ENCODE data around the gene CACNA2D1.
"Not testable (repeated sequence)": the region's sequence is repeated elsewhere in the genome, so short reads cannot be mapped to it uniquely, and the experiment has no call there.

Gene CACNA2D1

GRCh38 chr7:82389876-82390275 is 53.7 kb downstream of the CACNA2D1 start:
- no peak for DNase-seq

GRCh38 chr7:82388138-82388537 is 55.4 kb downstream of the CACNA2D1 start:
- no peak for DNase-seq

GRCh38 chr7:82386571-82386970 is 57.0 kb downstream of the CACNA2D1 start:
- not testable (repeated sequence) for DNase-seq

DNA sequence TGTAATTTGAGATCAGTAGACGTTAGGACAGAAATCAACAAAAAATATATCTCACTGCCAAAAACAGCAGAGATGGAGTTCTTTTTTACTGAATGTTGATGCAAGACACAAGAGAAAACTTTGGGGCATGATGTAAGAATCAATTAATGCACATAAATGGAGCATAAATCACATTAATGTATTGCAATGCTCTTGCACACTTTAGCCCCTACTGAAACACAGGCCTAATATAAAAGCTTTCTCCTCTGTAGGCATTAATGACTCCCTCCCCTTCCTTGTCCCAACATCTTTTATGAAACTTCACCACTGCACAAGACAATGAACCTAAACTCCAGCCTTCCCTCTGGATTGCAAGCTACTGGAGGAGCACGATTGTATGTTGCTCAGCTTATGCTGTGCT is 58.8 kb downstream of the CACNA2D1 start:
- DNase-seq: no peak

DNA sequence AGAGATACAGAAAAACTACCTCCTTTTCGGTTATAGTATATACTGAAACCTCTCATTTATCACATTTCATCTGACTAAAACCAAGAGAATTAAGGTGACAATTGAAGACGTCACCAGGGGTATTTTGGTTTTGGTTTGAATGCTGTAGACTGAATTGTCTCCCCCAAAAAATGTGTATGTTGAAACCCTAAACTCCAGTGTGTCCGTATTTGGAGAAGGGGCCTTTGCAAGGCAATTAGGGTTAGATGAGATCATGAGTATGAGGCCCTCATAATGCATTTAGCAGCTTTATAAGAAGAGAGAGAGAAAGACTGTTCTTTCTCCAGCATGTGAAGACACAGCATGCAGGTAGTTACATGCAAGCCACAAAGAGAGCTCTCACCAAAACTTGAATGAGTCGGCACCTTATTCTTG is 59.5 kb downstream of the CACNA2D1 start:
- DNase-seq: no peak

DNA sequence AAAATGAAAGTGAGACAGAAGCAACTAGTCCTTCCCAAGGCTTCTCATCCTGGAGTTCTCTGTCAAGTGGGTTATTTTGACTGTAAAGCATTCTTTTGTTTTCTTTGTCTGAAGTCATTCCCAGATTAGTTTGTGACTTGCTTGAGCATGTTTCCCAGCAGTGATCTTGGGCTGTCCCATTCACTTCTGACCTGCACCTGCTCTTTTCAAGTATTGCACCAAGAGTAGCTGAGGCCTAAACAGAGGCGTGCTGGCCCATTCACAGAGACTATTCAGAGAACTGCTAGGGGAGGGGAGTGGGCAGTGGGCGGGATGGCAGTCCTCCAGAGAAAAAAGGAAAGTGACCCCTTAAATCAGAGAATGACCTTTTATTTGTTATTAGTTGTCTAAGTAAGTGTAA is 61.3 kb downstream of the CACNA2D1 start:
- DNase-seq: no peak

DNA sequence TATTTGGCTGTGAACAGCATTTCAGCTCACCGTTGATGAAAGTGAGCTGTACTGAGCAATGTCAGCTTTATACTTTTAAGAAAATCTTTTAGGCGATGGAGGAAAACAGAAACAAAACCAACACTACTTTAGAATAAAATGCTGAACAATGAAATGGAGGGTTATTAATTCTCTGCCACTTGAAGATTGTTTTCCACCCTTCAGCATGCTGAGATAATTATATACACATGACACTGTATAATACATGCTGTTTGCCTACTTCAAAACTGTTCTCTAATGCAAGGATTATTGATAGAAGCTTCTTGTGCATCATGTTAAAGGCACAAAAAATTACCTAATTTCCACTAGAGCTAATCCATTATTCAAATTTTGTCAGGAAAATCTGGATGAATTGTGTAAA is 66.8 kb downstream of the CACNA2D1 start:
- no peak for DNase-seq

GRCh38 chr7:82375713-82376112 is 67.9 kb downstream of the CACNA2D1 start:
- DNase-seq: no peak

DNA sequence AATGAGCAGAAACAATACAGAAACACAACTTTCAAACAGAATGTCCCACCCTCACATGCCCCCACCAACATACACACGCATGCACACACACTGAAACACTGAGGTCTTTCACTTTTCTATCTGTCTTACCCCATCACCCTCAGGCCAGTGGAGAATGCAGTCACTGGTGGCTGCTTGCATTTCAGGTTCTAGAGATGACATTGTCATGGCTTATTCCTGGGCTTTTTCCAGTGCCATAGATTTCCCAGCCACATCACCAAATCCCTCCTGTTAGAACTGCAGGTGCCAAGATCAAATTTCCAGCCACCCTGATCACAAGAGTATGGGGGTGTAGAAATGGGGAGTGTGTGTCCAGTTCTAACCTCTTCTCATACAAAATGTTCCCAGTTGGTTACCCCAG is 68.4 kb downstream of the CACNA2D1 start:
- no peak for DNase-seq

GRCh38 chr7:82373926-82374635 is 69.5 kb downstream of the CACNA2D1 start:
- DNase-seq: no peak

- DNase-seq: no peak
Observed at GRCh38 chr7:82364671-82365070, 78.9 kb downstream of the CACNA2D1 start.

DNA sequence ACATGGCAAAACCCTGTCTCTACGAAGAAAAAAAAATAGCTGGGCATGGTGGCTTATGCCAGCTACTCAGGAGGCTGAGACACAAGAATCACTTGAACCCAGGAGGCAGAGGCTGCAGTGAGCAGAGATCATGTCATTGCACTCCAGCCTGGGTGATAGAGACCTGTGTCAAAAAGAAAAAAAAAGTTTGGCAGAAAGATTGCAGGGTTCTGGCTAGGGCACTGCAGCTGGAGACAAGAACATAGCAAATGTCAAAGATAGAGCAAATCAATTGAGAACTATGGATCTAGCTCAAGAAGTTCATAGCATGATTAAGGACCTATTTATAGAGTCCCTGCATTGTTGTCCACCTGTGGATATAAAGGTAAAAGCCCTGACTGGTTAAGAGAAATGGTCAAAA is 79.5 kb downstream of the CACNA2D1 start:
- no peak for DNase-seq

GRCh38 chr7:82362129-82362706 is 81.4 kb downstream of the CACNA2D1 start:
- no peak for DNase-seq

GRCh38 chr7:82360591-82361368 is 82.8 kb downstream of the CACNA2D1 start:
- DNase-seq: no peak

GRCh38 chr7:82359426-82359825 is 84.2 kb downstream of the CACNA2D1 start:
- no peak for DNase-seq

- DNase-seq: no peak
Observed at GRCh38 chr7:82358923-82359322, 84.7 kb downstream of the CACNA2D1 start.

GRCh38 chr7:82358009-82358578 is 85.5 kb downstream of the CACNA2D1 start:
- DNase-seq: no peak

- DNase-seq: no peak
Observed at GRCh38 chr7:82348251-82348650, 95.3 kb downstream of the CACNA2D1 start.

DNA sequence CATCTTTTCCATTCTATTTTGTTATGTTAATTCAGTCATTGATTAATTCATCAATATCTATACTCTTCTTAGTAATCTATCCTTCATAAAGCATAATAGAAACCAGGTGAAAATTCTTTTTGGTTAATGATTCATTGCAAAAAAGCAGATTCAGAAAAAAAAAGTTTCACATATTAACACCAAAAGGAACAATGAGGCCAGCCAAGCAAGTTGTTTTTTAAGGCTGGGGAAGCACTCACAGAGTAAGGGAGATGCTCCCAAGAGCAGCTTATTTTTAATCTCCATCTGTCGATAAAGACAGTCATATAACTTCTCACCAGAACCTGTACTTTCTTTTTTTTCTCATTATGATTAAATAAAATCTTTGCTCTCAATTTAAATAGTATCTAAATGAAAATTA is 95.8 kb downstream of the CACNA2D1 start:
- no peak for DNase-seq

DNA sequence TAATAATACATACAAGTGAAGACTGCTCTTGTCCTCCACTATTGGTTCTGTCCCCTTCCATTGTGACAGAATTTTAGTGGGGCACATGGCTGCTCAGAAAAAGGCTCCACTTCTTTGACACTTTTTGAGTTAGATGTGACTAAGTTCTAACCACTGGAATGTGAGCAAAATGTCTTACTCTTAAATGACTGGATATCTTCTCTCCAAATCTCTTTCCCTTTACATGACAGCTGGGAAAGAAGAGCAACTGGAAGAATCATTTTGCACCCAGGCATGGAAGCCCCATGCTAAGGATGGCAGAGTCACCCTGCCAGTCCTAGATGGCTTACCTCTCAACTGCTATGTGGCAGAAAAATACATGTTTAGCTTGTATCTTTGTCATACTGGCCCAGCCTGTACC is 97.7 kb downstream of the CACNA2D1 start:
- no peak for DNase-seq

- no peak for DNase-seq
Observed at GRCh38 chr7:82343716-82344115, 99.9 kb downstream of the CACNA2D1 start.

DNA sequence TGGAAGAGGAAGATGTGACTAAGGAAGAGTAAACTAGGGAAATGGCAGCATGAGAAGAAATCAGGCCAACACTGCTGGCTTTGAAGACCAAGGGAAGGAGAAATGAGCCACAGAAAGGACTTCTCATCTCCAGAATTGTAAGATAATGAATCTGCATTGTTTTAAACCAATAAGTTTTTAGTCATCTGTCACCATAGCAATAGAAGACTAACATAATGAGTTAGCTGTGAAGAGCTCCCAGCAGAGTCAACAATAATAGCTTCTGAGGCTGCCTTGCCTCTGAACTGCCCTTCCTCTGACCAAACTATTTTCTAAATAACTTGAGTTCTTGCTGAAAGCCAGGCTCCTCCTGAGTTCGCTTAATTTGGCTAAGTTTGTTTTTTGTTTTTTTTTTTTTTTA is 103.6 kb downstream of the CACNA2D1 start:
- no peak for DNase-seq

DNA sequence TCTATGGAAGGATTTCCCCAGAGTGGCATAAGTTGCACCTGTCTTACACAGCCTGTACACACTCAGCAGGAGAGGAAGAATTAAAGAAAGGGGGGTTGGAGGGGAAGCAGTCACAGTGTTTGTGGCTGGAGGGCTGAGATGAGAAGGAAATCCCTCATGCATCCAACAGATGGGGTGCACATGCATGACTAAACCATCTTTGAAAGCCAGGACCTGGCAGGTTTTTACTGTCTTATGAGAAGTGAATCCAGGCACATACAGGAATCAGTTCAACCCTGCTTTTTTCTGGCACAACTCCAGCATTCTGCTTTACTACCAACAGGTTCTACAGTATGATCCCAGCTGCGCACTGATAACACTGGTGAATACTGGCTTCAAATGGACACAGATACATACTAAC is 107.7 kb downstream of the CACNA2D1 start:
- DNase-seq: no peak

DNA sequence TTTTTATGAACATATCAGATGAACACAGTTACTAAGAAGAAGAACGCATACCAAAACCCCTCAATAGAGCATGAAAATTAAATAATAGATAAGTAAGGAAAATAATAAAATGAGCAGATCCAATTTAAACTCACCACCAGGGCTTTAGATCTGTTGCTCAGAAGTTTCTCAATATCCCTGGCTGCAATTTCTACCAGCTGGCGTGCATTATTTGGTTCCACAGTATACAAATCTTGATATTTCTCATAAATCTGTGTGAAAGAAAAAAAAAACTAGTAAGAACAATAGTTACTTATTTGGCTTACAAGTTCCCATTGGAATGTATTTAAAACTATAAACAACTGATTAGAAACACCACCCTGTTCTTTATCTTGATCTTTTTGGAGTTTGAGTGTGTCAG is 108.6 kb downstream of the CACNA2D1 start:
- no peak for DNase-seq

Measured in GOT3 (cell line).